Motor neuron (in vitro differentiated cells): Measurements from ENCODE around the gene AQP7. TPM values are rescaled to one million over a fixed set of nuclear protein-coding genes. Genes with fewer than 3 reads are reported as not detected.
"Not testable (repeated sequence)": the region's sequence is repeated elsewhere in the genome, so short reads cannot be mapped to it uniquely, and the experiment has no call there.

Experiments used
- ATAC-seq, 8 experiments: fragments of 200-7000 bp; cut with Tn5 transposase; replicated peaks in 6 of 8; 2 replicates each; pipeline ENCODE4 v1.8.0; 2021; ENCODE audit warnings: mild to moderate bottlenecking in 8 of 8, moderate library complexity in 8 of 8
- H3K27ac ChIP-seq, 2 donors: fragments of 250-450 bp; sonication (Bioruptor Pico); 2 replicates each; pipeline ENCODE4 v1.9.0; 2021; ENCODE audit warnings: antibody characterized with exemption in 2 of 2, mild to moderate bottlenecking in 2 of 2, moderate library complexity in 1 of 2
- H3K4me1 ChIP-seq, 2 donors: fragments of 250-450 bp; sonication (Bioruptor Pico); replicated peaks in 1 of 2; 2 replicates each; pipeline ENCODE4 v1.6.1; 2021; ENCODE audit warnings: antibody characterized with exemption in 2 of 2, mild to moderate bottlenecking in 2 of 2, moderate library complexity in 1 of 2
- H3K4me3 ChIP-seq, 5 donors: fragments of 250-450 bp; sonication (Bioruptor Pico); 2 replicates each; pipeline ENCODE4 v1.9.0; 2021; ENCODE audit warnings: antibody characterized with exemption in 5 of 5, mild to moderate bottlenecking in 5 of 5, moderate library complexity in 4 of 5
- WGBS, 10 experiments: fragments of 450-650 bp; shearing (Covaris generic); methylation state at CpG; one replicate each; pipeline ENCODE4 v1.0.0; 2022; 5-methylcytosine and 5-hydroxymethylcytosine counted together
- in situ Hi-C, 9 experiments: fragments of 400-800 bp; cut with MboI; loops; one replicate each; pipeline ENCODE4 v1.15.0; 2021; ENCODE audit warnings: low sequenced_read_pairs in 9 of 9, low pct_unique_long_range_greater_than_20kb in 2 of 9; ENCODE audit not compliant: unreplicated experiment in 9 of 9
- total RNA-seq, 8 experiments: library from RNA; unstranded; fragments of 300-600 nt; gene quantifications; 2 replicates each; pipeline versions ENCODE4 v1.2.3 to v1.2.4, GENCODE V29; 2022

AQP7 gene
- total RNA-seq, 8 experiments from 2014 or later, result 0.22 to 2.8 (median 0.67) TPM; not detected in 1

GRCh38 chr9:33385979-33386640 is 16.3 kb downstream of the AQP7 start:
- H3K27ac ChIP-seq, H3K4me3 ChIP-seq, ATAC-seq, in situ Hi-C loops: not testable (repeated sequence)
- WGBS, 10 experiments, result 68 to 96% methylated on average over 3 to 4 of the region's 23 CpGs; no CpG with 5 or more reads in 8 of the 10 experiments
- peaks cover 4 to 13% of the 10 kb centered on the region in 2 donors for H3K4me1 ChIP-seq

GRCh38 chr9:33385536-33385935 is 16.8 kb downstream of the AQP7 start:
- H3K4me3 ChIP-seq, H3K27ac ChIP-seq, ATAC-seq, in situ Hi-C loops: not testable (repeated sequence)
- WGBS, 10 experiments, result 100% methylated on average over 1 to 2 of the region's 11 CpGs; no CpG with 5 or more reads in 8 of the 10 experiments
- peaks cover 0 to 10% of the 10 kb centered on the region in 2 donors for H3K4me1 ChIP-seq

GRCh38 chr9:33383396-33383795 is 19.0 kb downstream of the AQP7 start:
- H3K4me1 ChIP-seq, result peaks cover 0 to 10% of the 10 kb centered on the region in 2 donors
- H3K27ac ChIP-seq, ATAC-seq, H3K4me3 ChIP-seq, in situ Hi-C loops: not testable (repeated sequence)
- 90 to 96% (median 90%) methylated on average over 2 to 5 of the region's 11 CpGs; no CpG with 5 or more reads in 7 of the 10 experiments for WGBS, 10 experiments

GRCh38 chr9:33382397-33382796 is 20.0 kb downstream of the AQP7 start:
- H3K27ac ChIP-seq, in situ Hi-C loops, H3K4me3 ChIP-seq, ATAC-seq, H3K4me1 ChIP-seq: not testable (repeated sequence)
- 69 to 93% (median 91%) methylated on average over 2 to 6 of the region's 10 CpGs; no CpG with 5 or more reads in 4 of the 10 experiments for WGBS, 10 experiments

GRCh38 chr9:33381231-33381791 is 21.1 kb downstream of the AQP7 start:
- in situ Hi-C loops, result no loop called here
- Histone ChIP-seq H3K27ac (no peak overlapping the region), H3K4me1 (peaks cover 0 to 6% of the 10 kb centered on the region in 2 donors), H3K4me3 (no peak overlapping the region)
- WGBS, 10 experiments, result 7 to 80% (median 53%) methylated on average over 1 to 6 of the region's 11 CpGs; no CpG with 5 or more reads in 6 of the 10 experiments
- ATAC-seq, result peak; percentile 52 to 89 (median 74)

- ATAC-seq, result peak in 1 of 8 experiments; percentile 14
- no peak overlapping the region for H3K27ac ChIP-seq
- whole genome bisulfite sequencing, 10 experiments, result 20 to 89% (median 66%) methylated on average over 1 to 4 of the region's 5 CpGs; no CpG with 5 or more reads in 6 of the 10 experiments
These were observed 21.8 kb downstream of the AQP7 start for GRCh38 chr9:33380390-33381094.

GRCh38 chr9:33379666-33380389 is 22.5 kb downstream of the AQP7 start:
- ATAC-seq, result no peak
- WGBS, 10 experiments, result 81 to 100% (median 100%) methylated on average over 1 to 4 of the region's 14 CpGs; no CpG with 5 or more reads in 5 of the 10 experiments
- Histone ChIP-seq H3K4me3 (no peak overlapping the region), H3K27ac (no peak overlapping the region), H3K4me1 (peaks cover 0 to 10% of the 10 kb centered on the region in 2 donors)
- in situ Hi-C loops, result no loop called here

More at GRCh38 chr9:33380390-33381094, 21.8 kb downstream of the AQP7 start:
- H3K4me1 ChIP-seq, result peaks cover 0 to 7% of the 10 kb centered on the region in 2 donors
- in situ Hi-C loops, result no loop called here
- no peak overlapping the region for H3K4me3 ChIP-seq

GRCh38 chr9:33378121-33378795 is 24.1 kb downstream of the AQP7 start:
- H3K4me1 ChIP-seq, result peaks cover 0 to 12% of the 10 kb centered on the region in 2 donors
- in situ Hi-C loops, result no loop called here
- no peak for ATAC-seq
- H3K4me3 ChIP-seq, result no peak overlapping the region
- WGBS, 10 experiments, result 0 to 100% (median 69%) methylated on average over 1 to 4 of the region's 9 CpGs; no CpG with 5 or more reads in 4 of the 10 experiments
- no peak overlapping the region for H3K27ac ChIP-seq

- in situ Hi-C loops, result no loop called here
- WGBS, 10 experiments, result 50 to 100% (median 82%) methylated on average over 1 to 7 of the region's 12 CpGs; no CpG with 5 or more reads in 1 of the 10 experiments
- no peak overlapping the region for H3K4me3 ChIP-seq
- H3K4me1 ChIP-seq, result peaks cover 0 to 12% of the 10 kb centered on the region in 2 donors
- no peak overlapping the region for H3K27ac ChIP-seq
- peak in 1 of 8 experiments; percentile 16 for ATAC-seq
These were observed 25.2 kb downstream of the AQP7 start for GRCh38 chr9:33377089-33377715.

GRCh38 chr9:33375841-33376321 is 26.5 kb downstream of the AQP7 start:
- ATAC-seq, result no peak
- H3K27ac ChIP-seq, result peak overlapping the region in 1 of 2 donors; percentile 53
- 79 to 100% (median 91%) methylated on average over 1 to 5 of the region's 7 CpGs for WGBS, 10 experiments
- peaks cover 0 to 6% of the 10 kb centered on the region in 2 donors for H3K4me1 ChIP-seq
- H3K4me3 ChIP-seq, result no peak overlapping the region
- in situ Hi-C loops, result no loop called here

GRCh38 chr9:33375238-33375840 is 27.0 kb downstream of the AQP7 start:
- peaks cover 0 to 6% of the 10 kb centered on the region in 2 donors for H3K4me1 ChIP-seq
- WGBS, 10 experiments, result 5 to 80% (median 49%) methylated on average over 1 to 15 of the region's 15 CpGs
- peak; percentile 31 to 91 (median 84) for ATAC-seq
- H3K4me3 ChIP-seq, result peak overlapping the region in 2 of 5 donors; percentile 12 to 15
- H3K27ac ChIP-seq, result peak overlapping the region in 1 of 2 donors; percentile 53
- in situ Hi-C loops, result no loop called here
